Stomach (tissue), 9 donors: ENCODE results near the gene GULP1. TPM values are rescaled to one million over a fixed set of nuclear protein-coding genes. Genes with fewer than 3 reads are reported as not detected.

Source experiments
- DNase-seq, 2 donors: peaks; one replicate each; pipeline versions ENCODE4 v3.0.0 to v3.0.0-alpha.2; 2013 to 2019
- H3K27ac ChIP-seq, 5 donors: fragments of 200-600 bp in 4 of 5; sonication (generic) in 4 of 5; one replicate each; pipeline ENCODE4 v1.5.1; 2013 to 2019; ENCODE audit warnings: mild to moderate bottlenecking in 1 of 5, moderate library complexity in 1 of 5
- H3K27me3 ChIP-seq, 3 donors: fragments of 200-600 bp; sonication (generic); one replicate each; pipeline ENCODE4 v1.5.1; 2017 to 2019; ENCODE audit warnings: mixed run types in 1 of 3
- H3K36me3 ChIP-seq, 4 donors: fragments of 200-600 bp; sonication (generic); 1 replicate in 3 of 4; 2 replicates in 1 of 4; pipeline ENCODE4 v1.5.1; 2016 to 2019
- H3K4me1 ChIP-seq, 4 donors: fragments of 200-600 bp; sonication (generic); one replicate each; pipeline ENCODE4 v1.5.1; 2016 to 2019
- H3K4me3 ChIP-seq, 4 donors: fragments of 200-600 bp; sonication (generic) in 3 of 4; one replicate each; pipeline ENCODE4 v1.5.1; 2016 to 2019; ENCODE audit warnings: mild to moderate bottlenecking in 1 of 4
- H3K9me3 ChIP-seq, 4 donors: fragments of 200-600 bp; sonication (generic); one replicate each; pipeline ENCODE4 v1.5.1; 2016 to 2019
- EP300 ChIP-seq: sonication (generic); formaldehyde crosslinking; IDR thresholded peaks from one replicate; pipeline ENCODE4 v1.6.1; 2017; ENCODE audit warnings: antibody characterized with exemption
- POLR2A ChIP-seq, 4 donors: fragments of 450-650 bp; IDR thresholded peaks; one replicate each; pipeline ENCODE4 v1.6.1; 2016; ENCODE audit warnings: antibody characterized with exemption in 4 of 4, control low read depth in 2 of 4, mild to moderate bottlenecking in 1 of 4, moderate library complexity in 1 of 4
- POLR2AphosphoS5 ChIP-seq, 3 donors: sonication (generic); formaldehyde crosslinking; IDR thresholded peaks; one replicate each; pipeline ENCODE4 v1.6.1; 2016; ENCODE audit warnings: antibody characterized with exemption in 3 of 3
- WGBS, 5 donors: extraction: QIAGEN DNeasy Blood & Tissue Kit in 3 of 5; methylation state at CpG; one replicate each; pipeline versions ENCODE4 v1.1.5 to v1.1.7; 2013 to 2018; 5-methylcytosine and 5-hydroxymethylcytosine counted together
- intact Hi-C: fragments of 100-400 bp; cut with DNase I; formaldehyde crosslinking; loops from one replicate; pipeline ENCODE4 v1.15.1; 2023; ENCODE audit warnings: low total_unique reads
- polyA plus RNA-seq, 3 donors: library from polyadenylated mRNA; stranded (reverse); fragments of 200-250 nt; gene quantifications; one replicate each; pipeline ENCODE4 v1.2.3, GENCODE V29; 2013
- total RNA-seq, 5 donors: library from RNA; depleted of rRNA; stranded (reverse); fragments of >200 nt; gene quantifications; one replicate each; pipeline versions ENCODE4 v1.1.0 to v1.2.3, GENCODE V29; 2014 to 2016
- TF ChIP-seq, protein P1 (sequence below), 7 experiments: fragments of 450-650 bp in 4 of 7; fragments of 200-600 bp in 3 of 7; sonication (generic) in 3 of 7; IDR thresholded peaks; one replicate each; pipeline ENCODE4 v1.5.1; 2016 to 2019; ENCODE audit warnings: antibody characterized with exemption in 7 of 7, control low read depth in 2 of 7, mild to moderate bottlenecking in 1 of 7
- donor health status: healthy with polysubstance abuse.
- donor health status: Bipolar disorder and iron deficiency.
- donor health status: healthy.

GULP1 gene
- total and polyA plus RNA-seq, 8 donors = 4.9 to 179 (median 32.8) TPM

DNA sequence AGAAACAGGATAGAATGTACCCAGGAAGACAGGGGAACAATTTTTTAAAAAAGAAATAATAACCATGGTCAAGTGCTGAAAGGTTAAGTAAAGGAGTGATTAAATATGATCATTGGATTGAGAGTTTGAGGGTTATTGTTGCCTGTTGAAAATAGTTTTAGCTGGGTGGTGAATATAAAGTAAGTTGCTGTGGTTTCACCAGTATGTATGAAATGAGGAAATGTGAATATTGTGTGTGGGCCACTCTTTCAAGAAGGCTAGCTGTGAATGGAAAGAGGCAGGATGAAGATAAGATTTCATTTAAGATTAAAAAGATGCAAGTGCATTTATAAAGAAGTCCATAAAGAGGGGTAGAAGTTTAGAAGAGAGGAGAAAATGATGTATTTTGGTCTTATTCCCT, 53.8 kb downstream of the GULP1 start:
- Histone ChIP-seq H3K36me3 (no peaks in the 10 kb centered on the region), H3K4me3 (no peak overlapping the region), H3K27me3 (no peaks in the 10 kb centered on the region), H3K27ac (no peak overlapping the region), H3K4me1 (peaks cover 0 to 18% (median 8%) of the 10 kb centered on the region in 4 donors), H3K9me3 (no peaks in the 10 kb centered on the region)
- no peak for DNase-seq
- TF ChIP-seq POLR2A (IDR thresholded peaks at IDR 0.05) (no peak), EP300 (no peak), POLR2AphosphoS5 (IDR thresholded peaks at IDR 0.05) (no peak)
- TF ChIP-seq, protein P1, sequence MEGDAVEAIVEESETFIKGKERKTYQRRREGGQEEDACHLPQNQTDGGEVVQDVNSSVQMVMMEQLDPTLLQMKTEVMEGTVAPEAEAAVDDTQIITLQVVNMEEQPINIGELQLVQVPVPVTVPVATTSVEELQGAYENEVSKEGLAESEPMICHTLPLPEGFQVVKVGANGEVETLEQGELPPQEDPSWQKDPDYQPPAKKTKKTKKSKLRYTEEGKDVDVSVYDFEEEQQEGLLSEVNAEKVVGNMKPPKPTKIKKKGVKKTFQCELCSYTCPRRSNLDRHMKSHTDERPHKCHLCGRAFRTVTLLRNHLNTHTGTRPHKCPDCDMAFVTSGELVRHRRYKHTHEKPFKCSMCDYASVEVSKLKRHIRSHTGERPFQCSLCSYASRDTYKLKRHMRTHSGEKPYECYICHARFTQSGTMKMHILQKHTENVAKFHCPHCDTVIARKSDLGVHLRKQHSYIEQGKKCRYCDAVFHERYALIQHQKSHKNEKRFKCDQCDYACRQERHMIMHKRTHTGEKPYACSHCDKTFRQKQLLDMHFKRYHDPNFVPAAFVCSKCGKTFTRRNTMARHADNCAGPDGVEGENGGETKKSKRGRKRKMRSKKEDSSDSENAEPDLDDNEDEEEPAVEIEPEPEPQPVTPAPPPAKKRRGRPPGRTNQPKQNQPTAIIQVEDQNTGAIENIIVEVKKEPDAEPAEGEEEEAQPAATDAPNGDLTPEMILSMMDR (IDR thresholded peaks at IDR 0.05) = no peak
- intact Hi-C loops = no loop called here

DNA sequence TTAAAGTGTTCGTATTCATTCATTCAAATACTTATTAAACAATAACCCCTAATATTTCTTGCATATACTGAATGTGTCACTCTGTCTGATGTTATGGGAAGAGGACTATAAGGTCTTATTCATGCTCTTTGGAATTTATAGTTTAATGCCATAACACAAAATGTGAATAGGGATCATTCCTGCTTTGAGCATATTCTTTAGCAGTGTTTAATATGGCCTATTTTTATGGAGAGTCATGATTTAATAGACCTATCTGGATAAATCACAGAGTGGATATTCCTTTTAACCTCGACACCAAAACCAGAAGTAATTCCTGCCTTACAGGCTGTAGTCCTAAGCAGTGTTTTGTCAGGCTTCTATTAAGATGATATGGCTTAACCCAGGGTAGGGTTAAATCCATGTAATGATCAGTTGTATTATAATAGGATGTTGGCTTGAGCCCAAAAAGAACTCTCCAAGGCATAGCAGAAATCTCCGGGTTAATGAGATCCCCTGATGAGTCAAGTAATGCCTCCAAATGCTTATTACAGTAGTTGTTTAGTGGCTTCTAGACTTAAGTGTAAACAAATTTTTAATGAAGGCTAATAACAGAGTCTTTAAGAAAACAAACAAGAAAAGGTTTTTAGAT, 54.3 kb downstream of the GULP1 start:
- 69 to 73% (median 71%) methylated on average over 3 of the region's 3 CpGs for WGBS, 5 donors
- no peak overlapping the region for H3K27ac ChIP-seq
- no peak for DNase-seq
- no peak overlapping the region for H3K4me3 ChIP-seq
- H3K27me3 ChIP-seq = no peaks in the 10 kb centered on the region
- H3K36me3 ChIP-seq = no peaks in the 10 kb centered on the region
- peaks cover 0 to 18% (median 8%) of the 10 kb centered on the region in 4 donors for H3K4me1 ChIP-seq
- TF ChIP-seq POLR2A (IDR thresholded peaks at IDR 0.05) (no peak), POLR2AphosphoS5 (IDR thresholded peaks at IDR 0.05) (no peak), EP300 (no peak)
- TF ChIP-seq, protein P1 (IDR thresholded peaks at IDR 0.05) = no peak
- intact Hi-C loops = no loop called here
- no peaks in the 10 kb centered on the region for H3K9me3 ChIP-seq

DNA sequence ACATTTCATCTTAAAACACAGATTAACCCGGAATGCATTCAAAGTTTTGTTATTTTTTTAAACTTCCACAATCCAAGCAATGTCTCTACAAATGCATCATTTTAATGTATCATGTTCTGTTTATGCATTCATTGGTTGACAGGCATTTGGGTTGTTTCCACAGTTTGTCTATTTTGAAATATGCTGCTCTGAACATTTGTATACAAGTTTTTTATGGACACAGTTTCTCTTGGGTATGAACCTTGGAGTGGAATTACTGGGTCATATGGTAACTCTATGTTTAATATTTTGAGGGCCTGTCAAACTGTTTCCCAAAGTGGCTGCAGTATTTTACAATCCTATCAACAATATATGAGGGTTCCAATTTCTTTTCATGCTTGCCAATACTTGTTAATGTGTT, 57.3 kb downstream of the GULP1 start:
- intact Hi-C loops = no loop called here

DNA sequence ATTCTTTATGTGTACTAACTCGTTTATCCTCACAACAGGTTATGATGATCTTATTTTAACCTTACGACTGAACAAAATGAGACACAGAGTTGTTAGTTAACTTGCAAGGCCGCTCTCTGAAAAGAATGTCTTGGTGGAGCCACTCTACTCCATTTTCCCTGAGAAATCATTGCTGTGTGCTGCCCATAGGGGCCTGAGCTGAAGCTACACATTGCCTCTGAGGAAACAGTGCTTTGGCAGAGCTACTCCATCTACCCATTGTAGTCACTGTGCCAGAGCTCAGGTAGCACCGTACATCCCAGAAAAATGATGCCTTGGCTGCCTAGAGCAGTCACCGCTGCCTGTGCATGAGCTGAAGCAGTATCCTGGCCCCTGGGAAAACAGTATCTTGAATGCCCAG, 61.6 kb downstream of the GULP1 start:
- no peaks in the 10 kb centered on the region for H3K9me3 ChIP-seq
- TF ChIP-seq, protein P1 (IDR thresholded peaks at IDR 0.05) = no peak
- TF ChIP-seq POLR2A (IDR thresholded peaks at IDR 0.05) = no peak
- no peak for TF ChIP-seq POLR2AphosphoS5 (IDR thresholded peaks at IDR 0.05)
- TF ChIP-seq EP300 = no peak
- no peaks in the 10 kb centered on the region for H3K36me3 ChIP-seq
- 89 to 94% (median 93%) methylated on average over 5 of the region's 5 CpGs for WGBS, 5 donors
- H3K27me3 ChIP-seq = no peaks in the 10 kb centered on the region
- H3K27ac ChIP-seq = no peak overlapping the region
- no peak overlapping the region for H3K4me3 ChIP-seq
- H3K4me1 ChIP-seq = peaks cover 0 to 12% (median 0%) of the 10 kb centered on the region in 4 donors
- DNase-seq = no peak
- intact Hi-C loops = no loop called here

More for the DNA sequence above, 57.3 kb downstream of the GULP1 start:
- Histone ChIP-seq H3K9me3 (no peaks in the 10 kb centered on the region), H3K36me3 (no peaks in the 10 kb centered on the region), H3K4me1 (peaks cover 0 to 25% (median 8%) of the 10 kb centered on the region in 4 donors), H3K27ac (no peak overlapping the region), H3K4me3 (no peak overlapping the region), H3K27me3 (no peaks in the 10 kb centered on the region)
- DNase-seq = no peak
- TF ChIP-seq, protein P1 (IDR thresholded peaks at IDR 0.05) = no peak
- TF ChIP-seq POLR2A (IDR thresholded peaks at IDR 0.05) (no peak), EP300 (no peak)
- 64 to 83% (median 75%) methylated on average over 1 of the region's 1 CpG for WGBS, 5 donors
